NCI-H748 treated with DMSO at 0.1 percent for 48 hours (cell line): ENCODE measurements around the gene SMIM10L1.

ENCODE experiments used
- DNase-seq: peaks from one replicate; lab custom pipeline; 2025; lab: John Stamatoyannopoulos, UW

The SMIM10L1 gene

GRCh38 chr12:11171145-11171968 is at the start of gene SMIM10L1:
Gene SMIM10L1, plus strand, starts transcription at chr12:11171194. Its CDS starts 163 bp downstream, at chr12:11171357.
- peak; percentile 75 for DNase-seq

GRCh38 chr12:11130382-11130781 is 40.6 kb upstream of the SMIM10L1 start:
- DNase-seq = no peak

- DNase-seq = no peak
Measured at GRCh38 chr12:11130999-11131398, 40.0 kb upstream of the SMIM10L1 start.

- no peak for DNase-seq
Measured at GRCh38 chr12:11133162-11133561, 37.8 kb upstream of the SMIM10L1 start.

GRCh38 chr12:11133816-11134215 is 37.2 kb upstream of the SMIM10L1 start:
- no peak for DNase-seq

- no peak for DNase-seq
Measured at GRCh38 chr12:11134305-11134704, 36.7 kb upstream of the SMIM10L1 start, which contains the start of gene TAS2R30. Gene TAS2R30, minus strand, starts transcription at chr12:11134644. Its CDS starts 400 bp downstream, at chr12:11134244.

- DNase-seq = no peak
Measured at GRCh38 chr12:11136075-11136474, 34.9 kb upstream of the SMIM10L1 start.

GRCh38 chr12:11143352-11143751 is 27.6 kb upstream of the SMIM10L1 start:
- DNase-seq = no peak

GRCh38 chr12:11144297-11144696 is 26.7 kb upstream of the SMIM10L1 start:
- no peak for DNase-seq

GRCh38 chr12:11147420-11147819 is 23.6 kb upstream of the SMIM10L1 start:
- no peak for DNase-seq

- no peak for DNase-seq
Measured at GRCh38 chr12:11150832-11151231, 20.2 kb upstream of the SMIM10L1 start.

GRCh38 chr12:11152725-11153124 is 18.3 kb upstream of the SMIM10L1 start:
- DNase-seq = no peak

GRCh38 chr12:11154400-11154925 is 16.5 kb upstream of the SMIM10L1 start:
- no peak for DNase-seq

- no peak for DNase-seq
Measured at GRCh38 chr12:11158885-11159444, 12.0 kb upstream of the SMIM10L1 start.

- no peak for DNase-seq
Measured at GRCh38 chr12:11162502-11162901, 8.5 kb upstream of the SMIM10L1 start.

GRCh38 chr12:11164384-11164783 is 6.6 kb upstream of the SMIM10L1 start:
- no peak for DNase-seq

- DNase-seq = no peak
Measured at GRCh38 chr12:11166300-11166699, 4.7 kb upstream of the SMIM10L1 start.

- no peak for DNase-seq
Measured at GRCh38 chr12:11170810-11171144, 217 bp upstream of the SMIM10L1 start.

- DNase-seq = peak; percentile 44
Measured at GRCh38 chr12:11171969-11172675, 1.1 kb downstream of the SMIM10L1 start.

- DNase-seq = peak; percentile 70
Measured at GRCh38 chr12:11174022-11174421, 3.0 kb downstream of the SMIM10L1 start.

- no peak for DNase-seq
Measured at GRCh38 chr12:11178250-11178649, 7.3 kb downstream of the SMIM10L1 start.

- DNase-seq = no peak
Measured at GRCh38 chr12:11182529-11182928, 11.5 kb downstream of the SMIM10L1 start.

GRCh38 chr12:11183011-11183410 is 12.0 kb downstream of the SMIM10L1 start:
- no peak for DNase-seq
